SU-DHL-6 (cell line): ENCODE data around the gene SH3BP5.

Source experiments
- CTCF ChIP-seq: fragments of 200-600 bp; sonication (generic); IDR thresholded peaks from one replicate; pipeline ENCODE4 v1.5.1; 2017; ENCODE audit warnings: antibody characterized with exemption, mild to moderate bottlenecking, low read length, moderate library complexity; ENCODE audit not compliant: insufficient read depth, poor library complexity, severe bottlenecking
- EZH2phosphoT487 ChIP-seq: fragments of 200-600 bp; sonication (generic), shearing (Covaris generic); conservative IDR thresholded peaks from 2 replicates; pipeline ENCODE4 v1.6.1; 2018; ENCODE audit warnings: mild to moderate bottlenecking, antibody characterized with exemption, low read length, moderate library complexity, mixed read lengths

GRCh38 chr3:15361494-15362214 lies 29.3 kb upstream of the SH3BP5 start:
- TF ChIP-seq CTCF (no peak), EZH2phosphoT487 (no peak)
